Endothelial cell of umbilical vein (primary cell): Measurements from ENCODE around the gene ASXL2. TPM values are rescaled to one million over a fixed set of nuclear protein-coding genes. Genes with fewer than 3 reads are reported as not detected.

Experiments
- BruUV-seq: library from RNA; stranded (reverse); fragments of 400-500 nt; replicated peaks from 2 replicates; lab custom pipeline; 2021; lab: Mats Ljungman, UMichigan
- CTCF ChIA-PET: fragments of 300-600, 350-600 bp; sonication (Branson Sonifier 250); formaldehyde crosslinking; loops from one replicate; lab custom pipeline; 2021; ENCODE audit warnings: antibody characterized with exemption, inconsistent platforms; lab: Charles Lee
- POLR2A ChIA-PET: fragments of 300-600, 350-600 bp; sonication (Branson Sonifier 250); formaldehyde crosslinking; loops from one replicate; lab custom pipeline; 2021; ENCODE audit warnings: antibody characterized with exemption, inconsistent platforms; lab: Charles Lee
- DNase-seq: peaks from one replicate; pipeline ENCODE4 v3.0.0-alpha.2; 2011; ENCODE audit warnings: low read depth, low spot score
- FAIRE-seq: peaks from 2 replicates; lab custom pipeline; 2011; peaks lifted over from hg19 to GRCh38; lab: Jason Lieb, UNC
- H2AFZ ChIP-seq: 2 replicates; pipeline ENCODE4 v1.6.0; 2012; ENCODE audit warnings: low read depth, low read length, control low read depth, inconsistent platforms
- H3K27ac ChIP-seq: 2 replicates; pipeline ENCODE4 v1.5.1; 2011; ENCODE audit warnings: low read depth, mild to moderate bottlenecking, control low read depth, low read length, moderate library complexity; ENCODE audit not compliant: insufficient read depth
- H3K27me3 ChIP-seq, 2 experiments: 2 replicates each; pipeline versions ENCODE4 v1.6.0 to v1.6.1; 2011; ENCODE audit warnings: low read length in 2 of 2, mixed read lengths in 1 of 2; ENCODE audit not compliant: control insufficient read depth in 2 of 2, insufficient read depth in 2 of 2
- H3K36me3 ChIP-seq, 2 experiments: 2 replicates in 1 of 2; 3 replicates in 1 of 2; pipeline ENCODE4 v1.5.1; 2011; ENCODE audit warnings: low read length in 2 of 2, mild to moderate bottlenecking in 1 of 2, moderate library complexity in 1 of 2; ENCODE audit not compliant: control insufficient read depth in 2 of 2, insufficient read depth in 2 of 2; ENCODE audit errors: extremely low read depth in 1 of 2
- H3K4me1 ChIP-seq: 3 replicates; pipeline ENCODE4 v1.5.1; 2011; ENCODE audit warnings: mild to moderate bottlenecking, low read length; ENCODE audit not compliant: control insufficient read depth, insufficient read depth; ENCODE audit errors: extremely low read depth
- H3K4me2 ChIP-seq: 2 replicates; pipeline ENCODE4 v1.6.1; 2011; ENCODE audit warnings: low read length, control low read depth, mixed read lengths; ENCODE audit not compliant: insufficient read depth
- H3K4me3 ChIP-seq, 3 experiments: fragments of 200-600 bp in 1 of 3; sonication (generic), shearing (Covaris generic) in 1 of 3; replicated peaks in 1 of 3; 2 replicates each; pipeline ENCODE4 v1.5.1; 2011 to 2016; ENCODE audit warnings: control low read depth in 3 of 3, low read length in 3 of 3, mild to moderate bottlenecking in 2 of 3, inconsistent platforms in 1 of 3, low read depth in 1 of 3, moderate library complexity in 1 of 3; ENCODE audit not compliant: insufficient read depth in 1 of 3
- H3K79me2 ChIP-seq: 2 replicates; pipeline ENCODE4 v1.6.0; 2012; ENCODE audit warnings: low read length, inconsistent platforms; ENCODE audit not compliant: control insufficient read depth, insufficient read depth
- H3K9ac ChIP-seq: replicated peaks from 2 replicates; pipeline ENCODE3; 2011; ENCODE audit warnings: low read length, control low read depth; ENCODE audit not compliant: insufficient read depth; ENCODE audit errors: extremely low read depth
- H3K9me1 ChIP-seq: replicated peaks from 3 replicates; pipeline ENCODE4 v1.6.0; 2011; ENCODE audit warnings: mild to moderate bottlenecking, low read length; ENCODE audit not compliant: control insufficient read depth, insufficient read depth; ENCODE audit errors: extremely low read depth
- H3K9me3 ChIP-seq: replicated peaks from 2 replicates; pipeline ENCODE4 v1.5.1; 2012; ENCODE audit warnings: low read length, inconsistent platforms; ENCODE audit not compliant: control insufficient read depth, insufficient read depth
- H4K20me1 ChIP-seq: replicated peaks from 2 replicates; pipeline ENCODE3; 2011; ENCODE audit warnings: mild to moderate bottlenecking, low read length; ENCODE audit not compliant: control insufficient read depth, insufficient read depth; ENCODE audit errors: extremely low read depth
- EZH2 ChIP-seq: IDR thresholded peaks from 2 replicates; pipeline ENCODE4 v1.6.1; 2012; ENCODE audit warnings: borderline replicate concordance, low read depth, mild to moderate bottlenecking, moderate library complexity, low read length, inconsistent platforms; ENCODE audit not compliant: severe bottlenecking
- FOS ChIP-seq: IDR thresholded peaks from 2 replicates; pipeline ENCODE4 v1.6.1; 2011; ENCODE audit warnings: mild to moderate bottlenecking, low read length, moderate library complexity, borderline replicate concordance; ENCODE audit not compliant: insufficient read depth
- GATA2 ChIP-seq: IDR thresholded peaks from 2 replicates; pipeline ENCODE4 v1.7.0; 2011; ENCODE audit warnings: low read depth, mild to moderate bottlenecking, moderate library complexity, mixed read lengths, low read length; ENCODE audit not compliant: insufficient read length, insufficient read depth
- JUN ChIP-seq: IDR thresholded peaks from 2 replicates; pipeline ENCODE4 v1.6.1; 2011; ENCODE audit warnings: borderline replicate concordance, low read depth; ENCODE audit not compliant: insufficient read length, insufficient read depth
- MAX ChIP-seq: IDR thresholded peaks from 2 replicates; pipeline ENCODE4 v1.6.1; 2011; ENCODE audit not compliant: insufficient read depth, insufficient read length
- MYC ChIP-seq: IDR thresholded peaks from one replicate; pipeline ENCODE4 v1.6.1; 2011; ENCODE audit warnings: mild to moderate bottlenecking, low read depth, low read length
- POLR2A ChIP-seq: IDR thresholded peaks from 2 replicates; pipeline ENCODE4 v1.6.1; 2012; ENCODE audit warnings: low read depth, mild to moderate bottlenecking, control low read depth, low read length
- POLR2AphosphoS5 ChIP-seq: IDR thresholded peaks from 2 replicates; pipeline ENCODE4 v1.6.1; 2012; ENCODE audit warnings: low read depth, mild to moderate bottlenecking, control low read depth, low read length, moderate library complexity; ENCODE audit not compliant: insufficient read depth
- dilution Hi-C: fragments of 300-500 bp; cut with MboI; formaldehyde crosslinking; loops from one replicate; pipeline ENCODE4 v1.15.0; 2019; ENCODE audit warnings: low sequenced_read_pairs; ENCODE audit not compliant: extremely low pct_ligation_motif_present
- intact Hi-C: fragments of 100-400 bp; cut with micrococcal nuclease; formaldehyde crosslinking; loops from one replicate; pipeline ENCODE4 v1.10.0; 2022
- polyA plus RNA-seq, 4 experiments: library from polyadenylated mRNA; depleted of rRNA in 3 of 4; stranded (reverse) in 3 of 4; unstranded in 1 of 4; fragments of >200 nt; gene quantifications; 2 replicates each; pipeline versions ENCODE4 v1.2.1 to v1.2.3, GENCODE V29; 2011 to 2012; ENCODE audit warnings: missing spikeins in 1 of 4
- total RNA-seq: library from RNA; stranded (reverse); gene quantifications from 2 replicates; pipeline ENCODE4 v1.2.3, GENCODE V29; 2021
- TF ChIP-seq, protein P1 (sequence below), 2 donors: IDR thresholded peaks; 1 replicate in 1 of 2; 2 replicates in 1 of 2; pipeline ENCODE4 v1.5.1; 2011; ENCODE audit warnings: low read length in 2 of 2, mild to moderate bottlenecking in 2 of 2, moderate library complexity in 2 of 2, control low read depth in 1 of 2, inconsistent platforms in 1 of 2, low read depth in 1 of 2; ENCODE audit not compliant: insufficient read depth in 1 of 2; ENCODE audit errors: extremely low read depth in 1 of 2

The ASXL2 gene
- total and polyA plus RNA-seq, 2 donors (not counting 3 experiments of a cell fraction or from before 2014, with no cell fraction given), result 6.1 to 33.8 TPM

- no peak for FAIRE-seq
- ChIA-PET POLR2A (no interaction called here), CTCF (interaction anchor here (1.1 kb wide), 1 partner anchor 90 kb away, joined by 3 read pairs; no protein-coding TSS in a partner anchor)
- Histone ChIP-seq H3K79me2 (peaks cover 2% of the 10 kb centered on the region), H3K4me1 (peaks cover 11% of the 10 kb centered on the region), H3K4me3 (no peak overlapping the region), H3K27me3 (no peaks in the 10 kb centered on the region), H3K4me2 (no peak overlapping the region), H2AFZ (no peak overlapping the region), H3K9me1 (no peaks in the 10 kb centered on the region), H3K9me3 (no peaks in the 10 kb centered on the region), H3K36me3 (no peaks in the 10 kb centered on the region), H3K9ac (no peak overlapping the region), H3K27ac (no peak overlapping the region), H4K20me1 (peaks cover 4% of the 10 kb centered on the region)
- dilution Hi-C loops (no loop called here), intact Hi-C loops (no loop called here)
- BruUV-seq, result no TSS peak
- TF ChIP-seq POLR2A (no peak), MAX (no peak), POLR2AphosphoS5 (no peak), EZH2 (no peak), MYC (no peak), GATA2 (no peak), FOS (no peak), JUN (no peak)
- TF ChIP-seq, protein P1, sequence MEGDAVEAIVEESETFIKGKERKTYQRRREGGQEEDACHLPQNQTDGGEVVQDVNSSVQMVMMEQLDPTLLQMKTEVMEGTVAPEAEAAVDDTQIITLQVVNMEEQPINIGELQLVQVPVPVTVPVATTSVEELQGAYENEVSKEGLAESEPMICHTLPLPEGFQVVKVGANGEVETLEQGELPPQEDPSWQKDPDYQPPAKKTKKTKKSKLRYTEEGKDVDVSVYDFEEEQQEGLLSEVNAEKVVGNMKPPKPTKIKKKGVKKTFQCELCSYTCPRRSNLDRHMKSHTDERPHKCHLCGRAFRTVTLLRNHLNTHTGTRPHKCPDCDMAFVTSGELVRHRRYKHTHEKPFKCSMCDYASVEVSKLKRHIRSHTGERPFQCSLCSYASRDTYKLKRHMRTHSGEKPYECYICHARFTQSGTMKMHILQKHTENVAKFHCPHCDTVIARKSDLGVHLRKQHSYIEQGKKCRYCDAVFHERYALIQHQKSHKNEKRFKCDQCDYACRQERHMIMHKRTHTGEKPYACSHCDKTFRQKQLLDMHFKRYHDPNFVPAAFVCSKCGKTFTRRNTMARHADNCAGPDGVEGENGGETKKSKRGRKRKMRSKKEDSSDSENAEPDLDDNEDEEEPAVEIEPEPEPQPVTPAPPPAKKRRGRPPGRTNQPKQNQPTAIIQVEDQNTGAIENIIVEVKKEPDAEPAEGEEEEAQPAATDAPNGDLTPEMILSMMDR (IDR thresholded peaks at IDR 0.05; ENCODE audit: extremely low read depth in 1 of 2, insufficient read depth in 1 of 2, low read depth in 1 of 2, low read length in 2 of 2), result no peak
- no peak for DNase-seq
Measured at GRCh38 chr2:25790074-25790790, 88.1 kb downstream of the ASXL2 start.
